SH-SY5Y (cell line): Measurements from ENCODE around the gene TMEM127.

Experiments used
- GATA2 ChIP-seq: IDR thresholded peaks from 2 replicates; pipeline ENCODE4 v1.6.1; 2011; ENCODE audit warnings: mild to moderate bottlenecking, low read depth, low read length
- GATA3 ChIP-seq: IDR thresholded peaks from 2 replicates; pipeline ENCODE4 v1.6.1; 2011; ENCODE audit warnings: low read depth, mild to moderate bottlenecking, low read length, moderate library complexity

The TMEM127 gene

GRCh38 chr2:96265840-96266679 is at the start of gene TMEM127, which contains the start of gene CIAO1:
TMEM127 (minus strand) TSS chr2:96265997; CDS start chr2:96265381, 616 bp downstream.
CIAO1 (plus strand) TSS chr2:96266225; CDS start chr2:96266351, 126 bp downstream.
- TF ChIP-seq GATA3 (no peak), GATA2 (no peak)

- TF ChIP-seq GATA2 (no peak), GATA3 (no peak)
Observed at GRCh38 chr2:96315005-96315399, 49.2 kb upstream of the TMEM127 start.

GRCh38 chr2:96308248-96308647 is 42.5 kb upstream of the TMEM127 start:
- TF ChIP-seq GATA2: no peak
- no peak for TF ChIP-seq GATA3

- TF ChIP-seq GATA2: no peak
- no peak for TF ChIP-seq GATA3
Observed at GRCh38 chr2:96306370-96306769, 40.6 kb upstream of the TMEM127 start.

GRCh38 chr2:96305979-96306308 is 40.1 kb upstream of the TMEM127 start:
- TF ChIP-seq GATA3 (no peak), GATA2 (no peak)

GRCh38 chr2:96305091-96305978 is 39.5 kb upstream of the TMEM127 start, which contains the start of gene SNRNP200:
SNRNP200 (minus strand) TSS chr2:96305546; CDS start chr2:96305437, 109 bp downstream.
- TF ChIP-seq GATA3 (no peak), GATA2 (no peak)

- no peak for TF ChIP-seq GATA3
Observed at GRCh38 chr2:96304606-96305005, 38.8 kb upstream of the TMEM127 start.

GRCh38 chr2:96301865-96302264 is 36.1 kb upstream of the TMEM127 start:
- TF ChIP-seq GATA3 (no peak), GATA2 (no peak)

- TF ChIP-seq GATA2 (no peak), GATA3 (no peak)
Observed at GRCh38 chr2:96296925-96297324, 31.1 kb upstream of the TMEM127 start.

- no peak for TF ChIP-seq GATA3
- no peak for TF ChIP-seq GATA2
Observed at GRCh38 chr2:96291751-96292150, 26.0 kb upstream of the TMEM127 start.

- TF ChIP-seq GATA3: no peak
- TF ChIP-seq GATA2: no peak
Observed at GRCh38 chr2:96287273-96287856, 21.6 kb upstream of the TMEM127 start.

- no peak for TF ChIP-seq GATA2
- TF ChIP-seq GATA3: no peak
Observed at GRCh38 chr2:96276787-96277499, 11.1 kb upstream of the TMEM127 start.

GRCh38 chr2:96274355-96275056 is 8.7 kb upstream of the TMEM127 start:
- TF ChIP-seq GATA2 (no peak), GATA3 (no peak)
